Measurements from ENCODE around the gene EEF2. TPM values are rescaled to one million over a fixed set of nuclear protein-coding genes. Genes with fewer than 3 reads are reported as not detected.
A peak's percentile ranks its signal among the peaks of the same experiment; 100 is the strongest.

The EEF2 gene
- total RNA-seq, 4 donors from 2014 or later, result 936 to 2,469 (median 1,635) TPM

DNA sequence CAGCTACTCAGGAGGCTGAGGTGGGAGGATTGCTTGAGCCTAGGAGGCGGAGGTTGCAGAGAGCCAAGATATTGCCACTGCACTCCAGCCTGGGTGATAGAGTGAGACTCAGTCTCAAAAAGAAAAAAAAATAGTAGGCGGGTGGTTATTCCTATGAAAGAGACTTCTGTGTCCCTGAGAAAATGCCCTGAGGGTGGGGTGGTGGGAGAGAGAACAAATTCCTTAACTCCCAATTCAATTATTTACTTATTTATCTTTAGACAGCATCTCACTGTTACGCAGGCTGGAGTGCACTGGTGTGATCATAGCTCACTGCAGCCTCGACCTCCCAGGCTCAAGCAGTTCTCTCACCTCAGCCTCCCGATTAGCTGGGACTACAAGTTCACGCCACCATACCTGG, 10.3 kb upstream of the EEF2 start:
- Histone ChIP-seq H3K27me3 (no peaks in the 10 kb centered on the region), H3K27ac (no peak overlapping the region), H3K4me3 (no peak overlapping the region), H3K9me3 (no peaks in the 10 kb centered on the region), H3K36me3 (no peaks in the 10 kb centered on the region), H3K4me1 (no peaks in the 10 kb centered on the region)
- intact Hi-C loops (cut with DNase I; ENCODE audit: low total_unique reads), result no loop called here
- TF ChIP-seq, protein P1, sequence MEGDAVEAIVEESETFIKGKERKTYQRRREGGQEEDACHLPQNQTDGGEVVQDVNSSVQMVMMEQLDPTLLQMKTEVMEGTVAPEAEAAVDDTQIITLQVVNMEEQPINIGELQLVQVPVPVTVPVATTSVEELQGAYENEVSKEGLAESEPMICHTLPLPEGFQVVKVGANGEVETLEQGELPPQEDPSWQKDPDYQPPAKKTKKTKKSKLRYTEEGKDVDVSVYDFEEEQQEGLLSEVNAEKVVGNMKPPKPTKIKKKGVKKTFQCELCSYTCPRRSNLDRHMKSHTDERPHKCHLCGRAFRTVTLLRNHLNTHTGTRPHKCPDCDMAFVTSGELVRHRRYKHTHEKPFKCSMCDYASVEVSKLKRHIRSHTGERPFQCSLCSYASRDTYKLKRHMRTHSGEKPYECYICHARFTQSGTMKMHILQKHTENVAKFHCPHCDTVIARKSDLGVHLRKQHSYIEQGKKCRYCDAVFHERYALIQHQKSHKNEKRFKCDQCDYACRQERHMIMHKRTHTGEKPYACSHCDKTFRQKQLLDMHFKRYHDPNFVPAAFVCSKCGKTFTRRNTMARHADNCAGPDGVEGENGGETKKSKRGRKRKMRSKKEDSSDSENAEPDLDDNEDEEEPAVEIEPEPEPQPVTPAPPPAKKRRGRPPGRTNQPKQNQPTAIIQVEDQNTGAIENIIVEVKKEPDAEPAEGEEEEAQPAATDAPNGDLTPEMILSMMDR (IDR thresholded peaks at IDR 0.05), result no peak
- no peak for TF ChIP-seq POLR2A (IDR thresholded peaks at IDR 0.05)
- DNase-seq, result no peak

DNA sequence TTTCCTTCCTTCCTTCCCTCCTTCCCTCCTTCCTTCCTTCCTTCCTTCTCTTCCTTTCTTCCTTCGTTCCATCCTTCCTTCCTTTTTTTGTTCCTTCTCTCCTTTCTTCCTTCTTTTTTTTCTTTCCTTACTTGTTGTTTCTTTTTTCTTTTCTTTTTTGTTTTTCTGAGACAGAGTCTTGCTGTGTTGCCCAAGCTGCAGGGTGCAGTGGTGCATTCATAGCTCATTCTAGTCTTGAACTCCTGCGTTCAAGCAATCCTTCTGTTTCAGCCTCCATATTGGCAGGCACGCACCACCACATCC, 5.5 kb upstream of the EEF2 start:
- Histone ChIP-seq H3K4me3 (no peak overlapping the region), H3K27ac (no peak overlapping the region), H3K36me3 (no peaks in the 10 kb centered on the region), H3K4me1 (no peaks in the 10 kb centered on the region), H3K27me3 (no peaks in the 10 kb centered on the region), H3K9me3 (no peaks in the 10 kb centered on the region)
- intact Hi-C loops (cut with DNase I; ENCODE audit: low total_unique reads), result no loop called here
- no peak for TF ChIP-seq POLR2A (IDR thresholded peaks at IDR 0.05)
- TF ChIP-seq, protein P1 (IDR thresholded peaks at IDR 0.05), result no peak
- no peak for DNase-seq

GRCh38 chr19:3987619-3988371, 2.5 kb upstream of the EEF2 start:
- peak overlapping the region in 1 of 2 donors; percentile 1 for H3K4me3 ChIP-seq
- no peak for TF ChIP-seq POLR2A (IDR thresholded peaks at IDR 0.05)
- TF ChIP-seq, protein P1 (IDR thresholded peaks at IDR 0.05), result peak; percentile 82 to 86 (median 84)

DNA sequence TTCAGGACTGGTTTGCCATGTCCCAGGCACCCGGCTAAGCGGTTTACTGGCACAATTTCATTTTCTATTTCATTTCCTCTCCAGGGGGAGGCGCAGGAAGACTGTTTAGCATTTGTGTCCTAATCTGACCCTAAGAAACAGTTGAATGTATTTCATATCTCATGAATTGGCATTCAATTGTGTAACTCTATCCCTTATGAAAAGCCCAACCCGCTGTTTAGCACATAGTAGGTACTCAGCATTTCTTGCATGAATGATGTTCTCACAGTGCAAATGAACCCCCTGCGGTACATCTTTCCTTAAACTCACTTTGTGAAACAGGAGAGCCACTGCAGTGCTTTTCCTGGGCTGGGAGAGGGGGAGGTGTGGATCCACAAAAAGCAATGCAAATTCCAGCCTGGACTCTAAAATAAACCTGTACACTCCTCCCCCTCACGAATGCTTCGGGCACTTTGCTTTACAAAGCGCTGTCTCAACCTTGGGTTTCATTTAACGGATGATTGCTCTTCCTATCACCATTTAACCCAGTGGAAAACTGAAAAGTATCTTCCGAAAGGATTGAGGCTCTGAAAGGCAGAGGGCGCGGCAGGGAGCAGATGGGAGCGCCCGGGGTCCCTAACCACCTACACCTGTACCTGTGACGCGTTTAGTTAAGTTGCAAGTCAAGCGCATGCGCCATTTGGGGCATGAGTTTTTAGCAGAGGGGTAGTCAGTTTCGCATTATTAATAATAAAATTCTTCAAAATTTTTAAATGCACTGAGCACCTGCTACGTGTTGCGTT, 1.2 kb upstream of the EEF2 start:
- peaks cover 0 to 11% of the 10 kb centered on the region in 2 donors for H3K4me1 ChIP-seq
- peak overlapping the region; percentile 1 to 67 for H3K4me3 ChIP-seq
- intact Hi-C loops (cut with DNase I; ENCODE audit: low total_unique reads), result loop anchor here (10.0 kb wide), 1 partner anchor 218 kb away; no protein-coding TSS in a partner anchor
- no peaks in the 10 kb centered on the region for H3K9me3 ChIP-seq
- H3K27me3 ChIP-seq, result no peaks in the 10 kb centered on the region
- H3K27ac ChIP-seq, result peak overlapping the region; percentile 94 to 96
- no peak for DNase-seq
- TF ChIP-seq POLR2A (IDR thresholded peaks at IDR 0.05), result peak in 1 of 2 donors; percentile 4
- TF ChIP-seq, protein P1 (IDR thresholded peaks at IDR 0.05), result peak; percentile 56 to 77 (median 69)
- no peaks in the 10 kb centered on the region for H3K36me3 ChIP-seq

More at GRCh38 chr19:3987619-3988371, 2.5 kb upstream of the EEF2 start:
- H3K9me3 ChIP-seq, result no peaks in the 10 kb centered on the region
- peak overlapping the region in 1 of 2 donors; percentile 54 for H3K27ac ChIP-seq
- DNase-seq, result peak; percentile 87
- H3K4me1 ChIP-seq, result peaks cover 0 to 11% of the 10 kb centered on the region in 2 donors
- intact Hi-C loops (cut with DNase I; ENCODE audit: low total_unique reads), result loop anchor here (10.0 kb wide), 1 partner anchor 217 kb away; no protein-coding TSS in a partner anchor
- no peaks in the 10 kb centered on the region for H3K27me3 ChIP-seq
- H3K36me3 ChIP-seq, result no peaks in the 10 kb centered on the region

Measured in uterus (tissue), 4 donors.